Chondrocyte (in vitro differentiated cells): ENCODE measurements around the gene APPBP2. TPM values are rescaled to one million over a fixed set of nuclear protein-coding genes. Genes with fewer than 3 reads are reported as not detected.

ENCODE experiments used
- DNase-seq: peaks from one replicate; pipeline ENCODE4 v3.0.0; 2021; ENCODE audit warnings: mixed read lengths, low spot score
- H3K27ac Mint-ChIP-seq: one replicate; pipeline ENCODE4 v1.8.0; 2021; ENCODE audit warnings: mild to moderate bottlenecking, moderate library complexity, mixed read lengths; ENCODE audit not compliant: unreplicated experiment
- H3K27me3 Mint-ChIP-seq: 2 replicates; pipeline ENCODE4 v1.8.0; 2021; ENCODE audit warnings: low read depth, mixed read lengths
- H3K36me3 Mint-ChIP-seq: 2 replicates; pipeline ENCODE4 v1.8.0; 2021; ENCODE audit warnings: low read depth, mixed read lengths
- H3K4me1 Mint-ChIP-seq: 2 replicates; pipeline ENCODE4 v1.8.0; 2021; ENCODE audit warnings: low read depth, mild to moderate bottlenecking, mixed read lengths
- H3K4me3 Mint-ChIP-seq: one replicate; pipeline ENCODE4 v1.8.0; 2021; ENCODE audit warnings: mild to moderate bottlenecking, moderate library complexity, mixed read lengths; ENCODE audit not compliant: unreplicated experiment
- H3K9me3 Mint-ChIP-seq: 2 replicates; pipeline ENCODE4 v1.8.0; 2021; ENCODE audit warnings: low read depth, mixed read lengths
- total RNA-seq: library from RNA; stranded (reverse); gene quantifications from 3 replicates; pipeline ENCODE4 v1.2.1, GENCODE V29; 2021
- TF ChIP-seq, protein P1 (sequence below): fragments of 200-600 bp; sonication (generic); IDR thresholded peaks from 2 replicates; pipeline ENCODE4 v1.5.0; 2021; ENCODE audit warnings: antibody characterized with exemption, mild to moderate bottlenecking, moderate library complexity

Gene APPBP2
- total RNA-seq, 1 donor from 2014 or later: 51.1 TPM

DNA sequence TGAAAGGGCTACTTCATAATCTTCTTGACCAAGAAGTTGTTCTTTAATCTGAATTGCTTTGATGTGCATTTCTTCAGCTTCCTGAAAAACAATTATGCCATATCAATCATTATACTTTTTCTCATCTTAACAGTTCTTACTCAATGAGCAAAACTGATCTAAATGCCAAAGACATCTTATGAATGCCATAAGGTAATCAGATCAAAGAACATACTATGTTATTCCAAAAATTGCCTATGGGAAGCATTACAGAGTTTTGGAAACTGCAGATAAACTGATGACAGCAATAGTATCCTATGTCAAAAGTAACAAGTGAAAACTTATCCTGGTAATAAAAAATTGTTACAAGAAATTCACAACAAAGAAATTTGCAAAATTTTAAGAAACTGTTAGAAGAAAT lies 74.1 kb downstream of the APPBP2 start:
- H3K27ac Mint-ChIP-seq: no peak overlapping the region
- H3K27me3 Mint-ChIP-seq: no peaks in the 10 kb centered on the region
- DNase-seq: no peak
- H3K9me3 Mint-ChIP-seq: peaks cover under 1% of the 10 kb centered on the region
- H3K36me3 Mint-ChIP-seq: peaks cover 26% of the 10 kb centered on the region
- TF ChIP-seq, protein P1, sequence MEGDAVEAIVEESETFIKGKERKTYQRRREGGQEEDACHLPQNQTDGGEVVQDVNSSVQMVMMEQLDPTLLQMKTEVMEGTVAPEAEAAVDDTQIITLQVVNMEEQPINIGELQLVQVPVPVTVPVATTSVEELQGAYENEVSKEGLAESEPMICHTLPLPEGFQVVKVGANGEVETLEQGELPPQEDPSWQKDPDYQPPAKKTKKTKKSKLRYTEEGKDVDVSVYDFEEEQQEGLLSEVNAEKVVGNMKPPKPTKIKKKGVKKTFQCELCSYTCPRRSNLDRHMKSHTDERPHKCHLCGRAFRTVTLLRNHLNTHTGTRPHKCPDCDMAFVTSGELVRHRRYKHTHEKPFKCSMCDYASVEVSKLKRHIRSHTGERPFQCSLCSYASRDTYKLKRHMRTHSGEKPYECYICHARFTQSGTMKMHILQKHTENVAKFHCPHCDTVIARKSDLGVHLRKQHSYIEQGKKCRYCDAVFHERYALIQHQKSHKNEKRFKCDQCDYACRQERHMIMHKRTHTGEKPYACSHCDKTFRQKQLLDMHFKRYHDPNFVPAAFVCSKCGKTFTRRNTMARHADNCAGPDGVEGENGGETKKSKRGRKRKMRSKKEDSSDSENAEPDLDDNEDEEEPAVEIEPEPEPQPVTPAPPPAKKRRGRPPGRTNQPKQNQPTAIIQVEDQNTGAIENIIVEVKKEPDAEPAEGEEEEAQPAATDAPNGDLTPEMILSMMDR: no peak
- H3K4me1 Mint-ChIP-seq: peaks cover 4% of the 10 kb centered on the region
- no peak overlapping the region for H3K4me3 Mint-ChIP-seq

DNA sequence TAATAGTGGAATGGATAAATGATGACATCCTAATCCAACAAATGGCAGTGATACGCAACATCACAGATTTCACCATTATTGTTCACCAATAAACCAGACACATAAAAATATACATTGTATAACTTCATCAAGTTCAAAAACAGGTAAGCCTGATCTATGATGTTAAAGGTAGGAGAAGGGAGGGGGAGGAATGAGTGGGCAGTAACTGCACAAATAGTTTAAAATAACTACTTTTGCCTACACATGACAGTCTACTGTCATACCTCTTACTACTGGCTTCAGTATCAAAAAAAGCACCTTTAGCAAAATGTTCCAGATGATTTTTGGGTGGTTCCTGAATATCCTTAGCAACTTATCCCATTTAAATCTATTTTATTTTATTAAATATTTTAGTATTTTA lies 75.0 kb downstream of the APPBP2 start:
- Mint-ChIP-seq H3K27me3 (no peaks in the 10 kb centered on the region), H3K36me3 (peaks cover 25% of the 10 kb centered on the region)

DNA sequence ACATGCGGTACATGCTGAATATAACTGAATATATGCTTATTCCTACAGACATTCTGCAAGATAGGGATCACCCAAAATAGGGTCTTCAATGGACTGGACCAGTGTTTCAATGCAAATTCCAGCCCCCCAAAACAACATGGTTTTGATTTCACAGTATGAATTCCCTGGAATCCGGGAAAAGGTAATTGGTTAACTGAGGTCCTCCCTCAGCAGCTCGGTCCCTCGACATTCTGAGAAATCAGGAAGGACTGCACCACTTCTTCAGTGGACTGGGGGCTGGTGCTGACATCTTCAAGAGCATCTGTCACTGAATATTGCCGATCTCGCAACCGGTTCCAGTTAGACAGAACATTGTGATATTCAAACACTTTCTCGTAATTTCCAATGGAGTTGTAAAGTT lies 78.7 kb downstream of the APPBP2 start:
- Mint-ChIP-seq H3K4me1 (peaks cover 7% of the 10 kb centered on the region), H3K36me3 (peaks cover 20% of the 10 kb centered on the region), H3K27ac (no peak overlapping the region), H3K4me3 (no peak overlapping the region), H3K27me3 (no peaks in the 10 kb centered on the region), H3K9me3 (no peaks in the 10 kb centered on the region)
- TF ChIP-seq, protein P1: no peak
- DNase-seq: no peak

More for the DNA sequence above, 75.0 kb downstream of the APPBP2 start:
- no peak overlapping the region for H3K4me3 Mint-ChIP-seq
- H3K4me1 Mint-ChIP-seq: no peaks in the 10 kb centered on the region
- no peak for DNase-seq
- no peak overlapping the region for H3K27ac Mint-ChIP-seq
- H3K9me3 Mint-ChIP-seq: no peaks in the 10 kb centered on the region
- TF ChIP-seq, protein P1: no peak

DNA sequence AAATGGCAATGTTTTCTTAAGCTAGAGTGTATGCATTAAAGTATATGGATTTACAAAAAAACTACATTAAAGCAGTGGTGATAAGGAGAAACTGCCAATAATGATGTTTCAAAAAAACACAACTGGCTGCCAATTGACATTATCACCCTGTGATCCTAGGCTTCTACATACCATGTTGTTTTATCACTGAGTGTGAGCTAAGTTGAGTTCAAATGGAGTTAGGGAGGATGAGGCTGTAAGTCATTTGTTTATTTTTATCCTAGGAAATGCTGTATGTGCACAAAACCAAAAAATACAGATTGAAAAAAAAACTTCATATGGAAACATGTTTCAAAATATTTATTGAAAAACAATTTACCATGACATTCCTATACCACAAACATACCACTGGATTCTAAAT lies 80.9 kb downstream of the APPBP2 start:
- H3K4me3 Mint-ChIP-seq: no peak overlapping the region
- no peaks in the 10 kb centered on the region for H3K9me3 Mint-ChIP-seq
- TF ChIP-seq, protein P1: no peak
- no peaks in the 10 kb centered on the region for H3K27me3 Mint-ChIP-seq
- DNase-seq: no peak
- H3K27ac Mint-ChIP-seq: no peak overlapping the region
- H3K4me1 Mint-ChIP-seq: peaks cover 10% of the 10 kb centered on the region
- H3K36me3 Mint-ChIP-seq: peaks cover 11% of the 10 kb centered on the region

DNA sequence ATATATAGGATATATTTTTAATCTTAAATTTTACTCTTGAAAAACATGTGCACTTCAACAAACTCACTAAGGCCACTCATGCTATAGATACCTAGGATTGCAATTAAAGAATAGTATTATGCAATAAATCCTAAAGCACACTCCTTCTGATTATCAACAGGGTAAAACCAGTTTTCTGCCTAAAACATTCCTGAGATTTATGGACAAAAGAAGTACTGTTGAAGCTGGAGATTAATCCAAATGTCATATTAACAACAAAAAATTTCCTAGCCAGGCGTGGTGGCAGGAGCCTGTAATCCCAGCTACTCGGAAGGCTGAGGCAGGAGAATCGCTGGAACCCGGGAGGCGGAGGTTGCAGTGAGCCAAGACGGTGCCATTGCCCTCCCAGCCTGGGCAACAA lies 82.3 kb downstream of the APPBP2 start:
- no peak overlapping the region for H3K27ac Mint-ChIP-seq
- no peak for DNase-seq
- no peak overlapping the region for H3K4me3 Mint-ChIP-seq
- H3K36me3 Mint-ChIP-seq: peaks cover 11% of the 10 kb centered on the region
- TF ChIP-seq, protein P1: no peak
- peaks cover 14% of the 10 kb centered on the region for H3K4me1 Mint-ChIP-seq
- no peaks in the 10 kb centered on the region for H3K9me3 Mint-ChIP-seq
- no peaks in the 10 kb centered on the region for H3K27me3 Mint-ChIP-seq
